ENCODE data around the gene EIF3I.

- no peak for TF ChIP-seq CTCF (IDR thresholded peaks at IDR 0.05)
- no peak for TF ChIP-seq EP300 (IDR thresholded peaks at IDR 0.05)
- TF ChIP-seq POLR2A (IDR thresholded peaks at IDR 0.05): peak in 1 of 4 donors; percentile 15
- TF ChIP-seq POLR2AphosphoS5 (IDR thresholded peaks at IDR 0.05): no peak
Measured at GRCh38 chr1:32208891-32209328, 13.3 kb upstream of the EIF3I start, which contains the start of gene DCDC2B.

Measured in upper lobe of left lung (tissue), 4 donors.